22Rv1 (cell line): ENCODE results near the gene DSTYK.

Experiments used
- H3K27ac ChIP-seq: fragments of 450-650 bp; 2 replicates; pipeline ENCODE4 v1.5.1; 2017
- ZFX ChIP-seq: fragments of 450-650 bp; IDR thresholded peaks from 2 replicates; pipeline ENCODE4 v1.6.1; 2017; ENCODE audit warnings: antibody characterized with exemption, borderline replicate concordance
- TF ChIP-seq, protein P1 (sequence below): fragments of 450-650 bp; IDR thresholded peaks from 2 replicates; pipeline ENCODE4 v1.5.1; 2017; ENCODE audit warnings: mild to moderate bottlenecking

The DSTYK gene

GRCh38 chr1:205256951-205257625, 45.6 kb upstream of the DSTYK start:
- H3K27ac ChIP-seq: no peak overlapping the region
- no peak for TF ChIP-seq ZFX
- TF ChIP-seq, protein P1, sequence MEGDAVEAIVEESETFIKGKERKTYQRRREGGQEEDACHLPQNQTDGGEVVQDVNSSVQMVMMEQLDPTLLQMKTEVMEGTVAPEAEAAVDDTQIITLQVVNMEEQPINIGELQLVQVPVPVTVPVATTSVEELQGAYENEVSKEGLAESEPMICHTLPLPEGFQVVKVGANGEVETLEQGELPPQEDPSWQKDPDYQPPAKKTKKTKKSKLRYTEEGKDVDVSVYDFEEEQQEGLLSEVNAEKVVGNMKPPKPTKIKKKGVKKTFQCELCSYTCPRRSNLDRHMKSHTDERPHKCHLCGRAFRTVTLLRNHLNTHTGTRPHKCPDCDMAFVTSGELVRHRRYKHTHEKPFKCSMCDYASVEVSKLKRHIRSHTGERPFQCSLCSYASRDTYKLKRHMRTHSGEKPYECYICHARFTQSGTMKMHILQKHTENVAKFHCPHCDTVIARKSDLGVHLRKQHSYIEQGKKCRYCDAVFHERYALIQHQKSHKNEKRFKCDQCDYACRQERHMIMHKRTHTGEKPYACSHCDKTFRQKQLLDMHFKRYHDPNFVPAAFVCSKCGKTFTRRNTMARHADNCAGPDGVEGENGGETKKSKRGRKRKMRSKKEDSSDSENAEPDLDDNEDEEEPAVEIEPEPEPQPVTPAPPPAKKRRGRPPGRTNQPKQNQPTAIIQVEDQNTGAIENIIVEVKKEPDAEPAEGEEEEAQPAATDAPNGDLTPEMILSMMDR: no peak

- H3K27ac ChIP-seq: no peak overlapping the region
- no peak for TF ChIP-seq ZFX
- TF ChIP-seq, protein P1: peak; percentile 96
These were observed 44.7 kb upstream of the DSTYK start for GRCh38 chr1:205255941-205256780.

DNA sequence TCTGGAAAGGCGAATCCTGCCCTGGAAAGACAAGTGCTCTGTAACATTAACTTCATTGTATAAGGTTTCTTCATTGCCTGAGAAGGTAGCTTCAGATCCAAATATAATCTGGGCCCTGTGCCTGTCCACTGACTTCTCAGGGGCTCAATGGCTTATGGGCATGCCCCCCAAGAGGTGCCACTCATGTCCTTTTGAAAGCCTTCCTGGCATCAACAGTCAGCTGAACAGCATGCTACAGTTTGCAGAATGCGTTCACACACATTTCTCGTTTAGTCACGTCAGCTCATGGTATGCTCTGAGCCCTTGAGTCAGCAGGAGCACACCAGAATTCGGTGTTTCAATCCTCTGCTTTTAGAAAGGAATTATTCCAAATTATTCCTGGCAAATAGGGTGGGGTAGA, 40.1 kb upstream of the DSTYK start:
- H3K27ac ChIP-seq: no peak overlapping the region
- TF ChIP-seq, protein P1: no peak
- no peak for TF ChIP-seq ZFX

DNA sequence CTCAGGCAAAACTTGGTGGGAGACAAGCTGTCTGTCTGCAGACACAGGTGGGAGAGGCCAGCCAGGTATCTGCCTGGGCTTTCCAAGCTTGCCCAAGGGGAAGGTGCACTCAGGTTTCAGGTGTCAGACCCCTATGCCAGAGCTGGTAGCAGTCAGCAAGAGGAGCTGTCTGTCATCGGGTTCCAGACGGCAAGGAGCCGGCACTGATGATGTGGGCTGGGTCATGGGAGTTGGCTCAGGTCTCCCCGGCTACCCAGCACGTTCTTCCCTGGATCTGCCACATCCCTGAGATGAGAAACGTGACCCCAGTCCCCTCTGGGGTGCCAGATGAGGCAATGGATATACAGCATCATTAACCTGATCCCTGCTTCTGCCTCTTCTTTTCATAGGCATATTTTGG, 39.2 kb upstream of the DSTYK start:
- H3K27ac ChIP-seq: no peak overlapping the region
- no peak for TF ChIP-seq ZFX
- TF ChIP-seq, protein P1: no peak

DNA sequence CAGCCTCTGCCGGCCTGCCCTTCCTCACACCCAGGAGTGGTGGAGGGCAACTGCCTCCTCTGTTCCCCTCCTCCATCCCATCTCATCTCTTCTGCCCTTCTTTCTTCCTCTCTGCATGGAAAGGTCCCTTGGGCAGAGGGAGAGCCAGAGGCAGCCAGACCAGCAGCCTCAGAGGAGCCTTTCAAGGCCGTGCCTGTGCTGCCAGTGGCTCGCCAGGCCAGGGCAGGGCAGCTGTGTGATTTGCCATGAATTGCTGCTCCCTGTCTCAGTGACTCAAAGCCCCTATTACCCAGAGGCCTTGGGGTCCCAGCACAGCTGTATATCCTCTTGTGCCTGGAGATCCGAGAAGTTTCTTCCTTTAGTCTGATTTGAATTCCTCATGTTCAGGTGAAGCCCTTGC, 38.1 kb upstream of the DSTYK start:
- no peak for TF ChIP-seq ZFX
- TF ChIP-seq, protein P1: no peak
- H3K27ac ChIP-seq: no peak overlapping the region

DNA sequence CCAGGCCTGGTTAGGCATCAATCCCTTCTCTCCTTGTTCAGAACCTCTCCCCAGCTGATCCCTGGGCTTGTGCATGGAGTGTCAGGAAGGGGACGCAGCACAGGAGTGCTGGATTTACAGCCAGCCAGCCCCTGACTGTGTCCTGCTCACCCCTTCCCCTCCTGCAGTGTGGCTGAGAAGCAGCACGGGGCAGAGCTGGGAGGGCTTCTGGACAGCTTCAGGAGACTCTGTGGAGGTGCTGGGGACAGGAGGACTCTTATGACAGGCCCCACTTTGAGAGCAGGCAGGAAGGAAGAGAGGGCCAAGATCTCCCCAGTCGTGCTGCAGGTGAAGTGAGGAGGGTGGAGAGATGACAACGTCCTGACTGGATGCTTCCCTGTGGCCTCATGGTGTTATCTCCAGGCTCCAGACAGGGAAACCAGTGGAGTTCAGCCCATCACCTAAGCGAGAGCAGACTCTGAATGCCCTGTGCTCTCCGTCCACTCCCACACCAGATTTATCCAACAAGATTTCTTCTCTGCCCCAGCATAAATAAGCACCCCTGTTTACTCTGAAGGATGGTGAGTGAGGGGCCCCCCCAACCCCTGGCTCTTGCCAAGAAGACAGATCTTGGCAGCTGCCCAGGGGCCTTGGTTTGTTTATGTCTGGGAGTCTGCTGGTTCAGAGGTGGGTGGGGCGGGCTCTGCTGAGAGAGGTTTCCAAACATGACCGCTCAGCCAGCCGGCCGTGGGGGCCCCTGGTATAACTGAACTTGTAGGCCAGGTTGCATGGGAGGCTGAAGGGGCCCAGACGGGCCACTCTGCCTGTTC, 37.5 kb upstream of the DSTYK start:
- H3K27ac ChIP-seq: no peak overlapping the region
- TF ChIP-seq, protein P1: no peak
- no peak for TF ChIP-seq ZFX
